ENCODE measurements around the gene DNAH11.

The DNAH11 gene

DNA sequence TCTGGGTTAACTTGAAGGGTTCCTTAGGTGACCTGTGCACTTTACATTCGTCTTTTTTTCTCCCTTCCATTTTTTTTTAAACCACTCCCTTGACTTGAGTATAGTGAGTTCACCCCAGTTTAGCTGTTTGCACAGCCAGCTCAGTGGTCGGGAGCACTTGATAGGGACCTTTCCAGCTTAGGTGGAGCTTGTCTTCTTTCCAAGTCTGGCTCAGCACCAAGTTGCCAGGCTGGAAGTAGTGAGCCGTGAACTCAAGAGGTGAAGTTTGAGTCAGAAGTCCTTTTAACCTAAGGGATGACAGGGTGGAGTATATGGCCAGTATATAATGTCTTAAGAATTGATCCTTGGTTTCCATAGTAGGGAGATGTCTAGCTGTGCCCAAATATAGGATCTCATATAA, 7.2 kb downstream of the DNAH11 start:
- DNase-seq = no peak

DNA sequence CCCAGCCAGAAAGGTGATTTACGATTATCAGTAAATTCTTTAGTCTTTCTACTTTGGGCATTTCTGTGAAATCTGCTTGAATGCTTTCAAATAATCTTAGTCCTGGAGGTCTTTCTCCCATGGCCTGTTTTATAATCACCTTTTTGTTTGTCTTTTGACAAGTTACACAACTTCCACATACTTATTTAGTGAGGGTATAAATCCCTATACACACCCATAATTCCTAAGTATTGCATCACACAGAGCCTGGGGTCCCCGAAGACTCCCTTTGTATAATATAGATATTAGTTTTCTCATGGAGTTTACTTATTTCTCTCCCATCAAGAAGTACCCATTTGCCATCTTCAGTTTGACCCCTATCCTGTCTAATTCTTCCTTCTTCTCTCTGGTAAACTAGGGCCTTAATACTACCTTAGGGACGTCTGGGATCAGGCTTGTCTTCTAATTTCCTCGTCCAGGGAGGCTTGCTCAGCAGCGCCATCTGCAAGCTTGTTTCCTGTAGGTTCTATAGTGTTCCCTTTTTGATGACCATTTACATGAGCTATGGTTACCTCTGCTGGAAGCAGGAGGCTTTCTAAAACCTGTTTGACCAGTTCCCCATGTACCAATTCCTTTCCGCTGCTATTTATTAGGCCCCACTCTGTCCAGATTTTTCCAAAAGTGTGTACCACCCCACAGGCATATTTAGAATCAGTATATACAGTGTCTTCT, 8.1 kb downstream of the DNAH11 start:
- no peak for DNase-seq

DNA sequence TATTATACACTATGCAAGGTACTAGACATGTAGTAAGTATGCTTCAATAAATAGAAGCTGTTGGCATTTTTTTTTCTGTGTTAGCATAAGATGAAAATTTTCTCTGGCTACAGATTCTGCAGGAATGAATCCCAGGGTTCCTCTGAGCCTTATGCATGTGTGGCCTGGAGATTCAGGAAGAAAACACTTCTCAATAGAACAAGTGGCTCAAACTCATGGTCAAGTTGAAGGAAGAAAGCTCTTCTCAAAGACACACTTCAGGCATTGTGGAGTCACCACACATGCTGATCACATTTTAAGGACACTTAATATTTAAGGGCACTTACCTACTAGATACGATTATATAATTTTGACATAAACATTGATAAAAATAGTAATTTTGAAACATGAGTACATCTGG, 19.5 kb downstream of the DNAH11 start:
- no peak for DNase-seq

DNA sequence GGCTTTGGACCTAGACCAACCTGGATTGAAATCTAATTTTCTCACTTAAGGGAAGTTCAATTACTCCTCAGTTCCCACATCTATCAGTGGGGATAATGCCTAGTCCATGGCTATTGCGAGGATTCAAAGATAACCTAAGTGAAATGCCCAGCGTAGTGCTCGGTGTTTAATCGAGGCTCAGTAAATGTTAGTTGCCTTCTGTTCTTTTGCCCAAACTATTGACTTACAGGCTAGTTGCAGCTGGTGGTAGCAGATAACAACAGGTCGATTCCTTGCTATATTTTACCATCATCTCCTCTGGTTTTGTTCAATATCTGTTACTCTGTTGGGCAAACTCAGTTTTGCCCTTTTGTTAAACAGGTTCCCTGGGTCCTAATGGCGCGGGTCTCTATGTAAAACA, 22.8 kb downstream of the DNAH11 start:
- DNase-seq = no peak

DNA sequence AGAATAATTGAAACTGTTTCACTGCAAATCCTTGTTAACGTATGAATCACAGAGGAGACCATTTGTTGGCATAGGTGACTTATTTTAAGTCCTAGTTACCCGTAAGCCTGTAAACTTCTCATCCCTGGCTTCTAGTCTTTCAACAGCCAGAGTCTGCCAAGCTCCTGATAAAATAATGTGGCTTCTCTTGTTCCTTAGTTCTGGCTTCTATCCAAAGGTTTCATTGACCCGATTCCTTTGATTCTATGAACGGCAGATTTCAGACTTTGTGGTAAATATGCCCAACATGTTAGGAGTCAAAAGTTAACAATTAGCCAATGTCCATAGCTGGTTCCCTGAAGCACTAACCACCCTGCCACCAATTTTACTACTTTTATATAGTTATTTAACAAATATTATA, 23.3 kb downstream of the DNAH11 start:
- DNase-seq = no peak

DNA sequence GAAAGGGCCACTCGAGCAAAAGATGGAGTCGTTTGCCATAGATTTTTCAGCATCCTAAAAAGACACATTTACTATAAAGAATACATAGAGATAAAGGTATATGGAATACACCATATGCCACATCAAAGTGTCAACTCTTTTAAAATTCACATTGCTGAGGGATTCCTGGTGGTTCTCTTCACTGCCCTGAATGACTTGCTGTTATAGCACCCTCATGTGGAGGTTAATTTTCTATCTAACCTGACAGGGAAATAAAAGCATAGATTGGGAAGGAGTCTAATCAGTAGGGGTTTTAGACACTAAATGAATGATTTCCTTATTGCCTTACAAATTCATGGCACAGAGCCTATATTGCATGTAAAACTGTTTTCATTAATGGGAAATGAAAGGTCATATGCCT, 25.9 kb downstream of the DNAH11 start:
- DNase-seq = no peak

DNA sequence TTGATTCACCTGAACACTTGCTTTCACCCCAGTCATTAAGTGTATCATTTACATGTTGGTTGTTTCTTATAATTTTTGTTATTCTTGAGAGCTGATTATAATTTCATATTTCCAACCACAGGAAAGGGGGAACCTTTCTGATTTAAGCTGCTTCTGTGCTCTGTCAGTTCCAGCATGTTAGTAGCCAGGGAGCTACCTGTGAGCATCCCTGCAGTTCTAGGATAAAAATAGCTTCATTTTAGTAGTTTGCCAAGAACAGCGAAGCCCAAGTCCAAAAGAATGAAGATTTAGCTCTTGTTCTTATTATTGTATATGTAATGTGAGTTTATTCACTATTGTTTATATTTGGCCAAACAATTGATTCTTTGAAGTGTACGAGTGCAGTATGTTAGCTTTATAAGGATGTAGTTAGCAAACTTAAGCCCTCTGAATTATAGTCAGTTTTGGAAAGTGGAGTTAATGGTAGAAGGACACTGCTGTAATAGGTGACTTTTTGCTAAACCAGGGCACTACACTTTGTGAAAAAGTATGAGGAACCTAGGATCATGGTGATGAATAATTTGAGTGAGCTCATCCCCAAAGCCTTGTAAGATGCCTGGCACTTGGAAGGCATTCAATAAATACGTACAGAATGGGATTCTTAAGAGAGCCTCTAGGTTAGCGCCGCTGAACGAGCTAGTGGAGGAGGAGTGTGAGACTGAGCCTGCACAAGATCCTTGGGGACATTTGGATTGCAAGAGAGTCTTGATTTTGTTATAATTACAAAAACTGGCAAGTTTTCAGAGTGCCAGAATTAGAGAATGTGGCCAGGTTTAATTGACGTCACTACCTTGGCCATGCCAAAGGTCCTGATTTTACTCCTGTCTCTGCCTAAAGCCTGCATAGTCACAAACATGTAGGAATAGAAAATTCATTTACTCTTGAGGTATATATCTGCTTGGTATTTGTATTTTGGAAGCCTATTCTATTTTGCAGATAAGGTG, 29.8 kb downstream of the DNAH11 start:
- no peak for DNase-seq

DNA sequence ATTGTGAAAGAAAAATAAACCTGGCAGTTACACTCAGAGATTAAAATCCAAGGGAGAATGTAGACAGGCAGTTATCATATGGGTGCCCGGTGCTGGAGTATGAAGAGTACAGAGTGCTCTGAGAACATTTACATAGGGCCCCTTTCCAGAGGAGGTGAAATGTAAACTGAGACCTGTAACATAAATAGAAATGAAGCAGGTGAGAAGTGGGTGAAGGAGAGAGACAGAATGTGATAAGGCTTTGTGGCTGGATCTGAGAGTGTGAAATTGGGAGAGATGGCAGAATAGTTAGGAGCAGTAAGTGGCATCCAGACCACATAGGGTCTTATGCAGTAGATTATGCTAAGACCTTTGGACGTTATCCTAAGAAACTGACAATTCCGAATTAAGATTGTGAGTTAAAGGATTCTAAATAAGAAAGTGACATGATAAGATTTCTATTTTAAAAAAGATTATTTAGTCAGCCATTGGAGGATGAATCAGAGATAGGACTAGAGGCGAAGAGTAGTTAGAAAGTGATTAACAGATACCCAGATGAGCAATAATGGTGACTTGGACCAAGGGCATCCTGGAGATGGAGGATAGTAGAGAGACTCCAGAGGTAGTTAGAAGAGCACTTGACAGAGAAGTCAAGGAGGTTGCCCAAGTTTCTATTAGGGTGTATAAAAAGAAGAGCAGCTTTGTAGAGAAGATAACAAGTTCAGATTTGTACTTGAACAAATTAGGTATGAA, 36.7 kb downstream of the DNAH11 start:
- no peak for DNase-seq

DNA sequence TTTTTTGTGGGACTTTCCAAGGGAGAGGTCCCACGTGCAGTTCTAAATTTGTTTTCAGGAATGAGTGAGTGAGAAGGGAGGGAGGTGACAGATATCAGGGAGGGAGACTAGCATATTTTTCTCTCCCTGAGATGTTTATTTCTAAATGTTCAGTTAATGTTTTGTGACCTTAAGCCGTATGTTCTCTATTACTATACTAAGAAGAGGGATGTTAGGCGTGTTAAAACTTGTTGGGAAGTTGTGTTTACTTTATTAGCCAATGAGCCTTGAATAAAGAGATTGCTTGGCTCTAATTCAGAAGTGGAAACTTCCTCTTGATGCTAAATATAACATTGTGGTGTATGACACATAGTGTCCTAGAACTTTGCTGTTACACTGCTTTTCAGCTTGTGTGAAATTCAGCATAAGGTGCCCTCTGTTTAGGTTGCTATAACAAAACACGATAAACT, 37.3 kb downstream of the DNAH11 start:
- DNase-seq = no peak

DNA sequence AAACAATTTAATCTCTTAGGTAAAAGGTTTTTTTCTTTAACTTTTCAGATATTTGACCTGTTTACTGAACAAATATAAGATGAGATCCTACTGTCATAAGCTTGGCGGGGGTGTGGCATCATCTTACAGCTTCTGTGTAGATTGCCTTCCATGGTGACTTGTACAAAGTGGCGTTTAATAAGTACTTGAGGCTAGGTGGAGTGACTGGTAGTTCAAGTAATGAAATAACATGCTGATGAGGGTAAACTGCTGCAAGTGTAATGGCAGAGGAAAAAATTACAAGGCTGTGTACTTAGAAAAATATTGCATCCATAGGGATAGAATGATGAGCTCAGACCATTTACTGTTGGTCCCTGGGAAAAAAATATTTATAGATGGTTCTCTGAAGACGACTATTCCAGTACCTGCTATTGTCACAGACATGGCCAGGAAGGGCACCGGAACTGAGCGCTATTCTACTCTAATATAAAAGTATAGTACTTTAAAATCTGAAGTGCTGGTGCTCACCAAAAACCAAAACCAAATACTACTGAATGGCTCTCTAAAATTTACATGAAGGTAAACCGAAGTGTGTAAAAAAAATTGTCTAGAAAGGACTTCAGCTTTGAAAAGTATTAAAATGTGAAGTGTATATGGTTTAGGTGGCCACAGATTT, 42.4 kb downstream of the DNAH11 start:
- no peak for DNase-seq

DNA sequence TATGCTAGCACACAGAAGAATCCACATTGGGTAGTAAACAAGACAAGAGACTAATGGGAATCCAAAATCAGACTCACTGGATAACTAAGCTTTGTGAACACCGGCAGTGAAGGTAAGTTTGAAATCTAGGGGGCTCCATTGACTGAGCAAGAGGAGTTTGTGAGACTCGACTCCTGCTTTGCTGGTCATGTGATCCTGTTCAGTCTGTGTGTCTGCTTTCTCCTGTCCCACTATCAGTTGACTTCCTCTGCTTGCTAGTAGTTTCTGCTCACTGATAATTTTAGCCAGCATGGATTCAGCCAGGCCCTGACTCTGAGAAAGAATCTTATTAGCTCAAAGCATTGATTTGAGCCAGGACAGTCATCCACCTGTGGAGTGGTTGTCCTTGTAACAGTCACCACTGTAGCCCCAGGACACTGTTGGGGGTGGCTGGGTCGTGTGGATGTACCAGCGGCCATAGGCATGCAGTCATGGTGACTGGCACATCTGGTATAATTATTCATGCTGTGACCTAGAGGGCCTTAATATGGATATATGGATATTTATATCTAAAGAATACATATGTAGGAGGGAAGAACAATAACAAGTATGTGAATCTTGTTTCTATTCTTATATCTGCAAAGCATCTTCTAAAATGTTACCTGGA, 44.4 kb downstream of the DNAH11 start:
- no peak for DNase-seq

DNA sequence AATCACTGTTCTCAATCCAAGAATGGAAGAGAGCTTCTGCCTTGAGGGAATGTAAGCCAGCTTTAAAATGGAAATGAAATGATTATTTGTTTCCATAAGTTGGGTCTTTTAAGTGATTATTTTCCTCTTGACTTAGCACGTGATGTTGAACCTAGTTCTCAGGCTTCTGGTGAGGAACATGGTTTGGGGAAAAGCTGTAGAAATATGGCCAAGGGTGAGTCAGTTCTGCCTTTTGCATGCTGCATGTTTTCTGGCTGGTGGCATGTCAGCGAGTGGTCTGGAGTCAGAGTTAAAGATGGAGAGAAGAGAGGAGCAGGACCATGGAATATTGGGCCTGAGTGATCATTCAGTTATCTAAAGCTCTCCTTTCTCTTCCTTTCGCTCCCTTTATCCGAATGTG, 54.0 kb downstream of the DNAH11 start:
- no peak for DNase-seq

DNA sequence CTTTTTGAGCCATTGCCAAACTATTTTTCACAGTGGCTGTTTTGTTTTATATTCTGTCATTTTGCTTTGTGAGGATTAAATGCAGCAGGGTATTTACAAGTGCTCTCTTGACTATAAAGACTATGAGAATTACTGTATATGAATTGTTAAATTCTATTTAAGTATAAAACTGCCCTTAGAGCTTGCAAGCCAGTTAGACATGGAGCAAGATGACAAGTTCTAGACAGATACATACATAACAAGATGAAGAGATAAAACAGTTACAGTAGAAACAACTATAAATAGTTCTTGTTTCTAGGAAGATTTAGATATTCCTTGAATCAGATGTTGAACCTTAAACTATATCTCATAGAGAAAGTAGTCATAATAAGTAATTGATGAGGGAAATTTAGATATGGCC, 60.6 kb downstream of the DNAH11 start:
- DNase-seq = no peak

DNA sequence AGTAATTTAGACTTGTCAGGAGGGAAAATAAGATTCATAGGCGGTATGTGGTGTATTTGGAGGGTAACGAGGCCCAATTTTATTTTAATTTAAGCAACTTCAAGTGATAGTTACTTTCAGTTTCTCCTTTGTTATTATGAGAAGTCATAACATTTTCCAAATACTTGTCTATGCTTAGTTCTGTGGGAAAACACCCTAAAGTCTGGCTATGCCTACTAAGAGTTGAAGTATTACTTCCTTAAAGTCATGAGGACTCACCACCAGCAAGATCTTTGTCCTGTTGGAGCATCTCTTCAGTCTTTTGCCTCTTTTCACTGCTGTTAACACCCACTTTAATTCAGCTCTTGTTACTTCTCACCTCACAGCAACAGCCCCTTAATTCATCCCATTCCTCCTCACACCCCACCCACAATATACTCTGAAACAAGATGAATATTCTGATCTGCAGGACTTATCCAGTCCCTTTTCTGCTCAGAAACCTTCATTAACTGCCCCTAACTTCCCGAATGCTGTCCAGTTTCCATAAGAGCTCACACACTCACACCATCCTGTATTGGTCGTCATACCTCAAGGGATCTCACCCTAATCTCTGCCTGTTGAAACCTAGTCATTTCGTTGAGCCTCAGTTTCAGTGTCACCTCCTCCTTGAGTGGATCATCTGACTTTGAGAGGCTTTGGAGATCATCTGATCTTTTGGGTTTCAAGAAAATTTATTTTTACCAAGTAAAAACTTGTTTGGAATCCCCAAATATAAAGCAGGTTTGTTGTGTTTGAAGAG, 61.3 kb downstream of the DNAH11 start:
- no peak for DNase-seq

DNA sequence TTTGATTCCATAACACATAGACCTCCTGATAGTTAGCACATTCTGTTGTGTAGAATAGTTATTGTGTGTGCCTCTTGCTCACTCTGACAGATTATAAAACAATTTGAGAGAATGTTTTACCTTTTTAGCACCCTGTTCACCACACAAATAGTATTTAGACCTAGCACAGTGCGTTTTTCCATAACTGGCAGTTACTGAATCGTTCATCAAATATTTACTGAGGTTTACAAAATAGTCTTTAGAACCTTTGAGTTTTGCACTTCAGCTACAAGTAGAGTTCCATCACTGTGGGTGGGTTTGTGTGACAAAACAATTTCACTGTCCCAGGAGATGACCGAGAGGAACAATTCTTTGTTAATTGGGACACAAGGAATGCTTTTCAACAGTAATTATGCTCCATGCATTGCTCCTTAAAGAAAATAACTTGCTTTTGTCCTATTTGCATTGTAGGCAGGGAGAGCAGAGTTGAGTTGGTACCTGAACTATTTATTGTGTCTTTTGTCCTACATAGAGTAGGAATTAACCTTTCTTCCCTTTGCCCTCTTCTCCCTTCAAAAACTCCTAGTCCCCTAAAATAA, 62.3 kb downstream of the DNAH11 start:
- DNase-seq = no peak

DNA sequence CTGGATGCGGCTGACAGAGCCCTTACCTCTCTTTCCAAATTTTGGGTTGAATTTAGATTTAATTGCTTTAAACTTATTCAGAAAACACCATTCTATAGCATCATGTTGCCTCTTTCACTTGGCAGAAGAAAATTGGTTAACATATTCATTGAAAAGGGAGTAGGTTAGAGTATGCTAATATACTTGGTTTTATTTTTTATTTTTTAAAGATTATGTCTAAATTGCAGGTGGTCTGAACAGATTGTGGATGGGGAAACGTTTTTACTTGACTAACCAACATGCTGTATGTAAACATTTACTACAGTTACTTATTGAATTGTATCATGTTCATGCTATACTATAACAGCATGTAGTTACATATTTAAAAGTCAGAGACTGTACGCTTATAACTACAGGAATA, 65.6 kb downstream of the DNAH11 start:
- no peak for DNase-seq

DNA sequence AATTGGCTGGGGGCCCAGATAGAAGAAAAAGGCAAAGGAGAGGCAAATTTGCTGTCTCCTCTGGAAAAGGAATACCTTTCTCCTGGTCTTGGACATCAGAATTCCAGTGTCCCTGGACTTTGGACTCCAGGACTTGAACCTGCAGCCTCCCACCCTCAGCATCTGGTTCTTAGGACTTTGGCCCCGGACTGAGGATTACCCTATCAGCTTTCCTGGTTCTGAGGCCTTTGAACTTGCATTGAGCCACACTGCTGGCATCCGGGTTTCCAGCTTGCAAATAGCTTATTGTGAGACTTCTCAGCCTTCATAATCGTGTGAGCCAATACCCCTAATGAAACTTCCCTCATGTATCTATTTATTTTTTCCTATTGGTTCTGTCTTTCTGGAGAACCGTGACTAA, 68.3 kb downstream of the DNAH11 start:
- DNase-seq = no peak

DNA sequence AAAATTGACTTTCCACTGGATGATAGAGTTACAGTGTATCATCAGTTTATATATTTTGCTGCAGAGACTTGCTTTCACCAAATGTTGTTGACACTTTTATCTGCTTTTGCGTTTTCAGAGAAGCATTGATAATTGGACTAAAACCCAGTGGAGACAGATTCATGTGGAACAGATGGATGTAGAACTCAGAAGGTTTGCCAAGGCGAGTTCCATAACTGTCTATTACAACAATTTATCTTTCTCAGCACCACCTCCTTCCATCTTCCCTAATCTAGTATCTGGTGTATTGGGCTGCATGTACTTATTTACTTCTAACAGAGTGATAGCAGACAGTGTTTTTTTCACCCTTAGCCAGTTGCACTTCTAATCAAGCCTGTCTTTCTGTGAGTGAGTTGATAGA, 73.3 kb downstream of the DNAH11 start:
- DNase-seq = no peak

DNA sequence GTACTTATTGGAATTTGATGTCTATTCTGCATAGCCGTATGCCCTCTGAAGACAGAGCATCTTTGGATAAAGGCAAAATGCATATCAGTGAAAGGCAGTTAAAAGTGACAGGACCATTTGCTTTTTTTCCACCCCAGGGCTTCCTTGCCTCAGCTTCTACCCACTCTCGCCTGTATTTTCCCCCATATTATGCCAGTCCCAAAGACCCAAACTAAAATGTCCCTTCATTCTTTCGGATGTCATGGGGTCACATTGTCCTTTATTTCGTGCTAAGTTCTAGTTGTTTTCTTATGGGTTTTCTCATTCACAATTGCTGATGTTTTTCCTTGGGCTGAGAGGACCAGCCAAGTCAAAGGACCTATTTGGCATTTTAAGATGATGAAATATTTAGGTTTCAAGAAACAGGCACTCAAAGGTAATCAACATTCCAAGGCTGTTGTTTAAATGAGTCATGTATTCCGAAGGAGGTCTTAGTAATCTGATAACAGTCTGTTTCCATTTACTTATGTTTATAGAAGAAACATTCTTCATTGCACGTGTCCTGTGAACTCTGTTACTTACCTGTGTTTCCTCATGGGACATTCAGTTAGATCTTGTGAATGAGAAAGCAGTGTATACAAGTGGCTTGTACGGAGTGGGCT, 74.1 kb downstream of the DNAH11 start:
- DNase-seq = no peak

DNA sequence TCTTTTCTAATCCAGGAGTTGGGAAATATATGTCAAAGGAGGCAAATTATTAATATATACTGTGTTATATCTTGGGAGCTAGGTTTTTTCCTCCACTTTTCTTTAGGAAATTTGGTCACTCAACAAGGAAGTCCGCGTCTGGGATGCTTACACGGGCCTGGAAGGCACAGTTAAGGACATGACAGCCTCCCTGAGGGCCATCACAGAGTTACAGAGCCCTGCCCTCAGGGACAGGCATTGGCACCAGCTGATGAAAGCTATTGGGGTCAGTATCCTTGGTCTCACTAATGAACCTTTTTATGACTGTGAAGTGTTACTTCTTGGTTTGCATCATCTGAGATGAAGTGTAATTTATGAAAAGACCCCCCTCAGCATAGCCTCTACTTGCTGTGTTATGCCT, 74.7 kb downstream of the DNAH11 start:
- DNase-seq = no peak

DNA sequence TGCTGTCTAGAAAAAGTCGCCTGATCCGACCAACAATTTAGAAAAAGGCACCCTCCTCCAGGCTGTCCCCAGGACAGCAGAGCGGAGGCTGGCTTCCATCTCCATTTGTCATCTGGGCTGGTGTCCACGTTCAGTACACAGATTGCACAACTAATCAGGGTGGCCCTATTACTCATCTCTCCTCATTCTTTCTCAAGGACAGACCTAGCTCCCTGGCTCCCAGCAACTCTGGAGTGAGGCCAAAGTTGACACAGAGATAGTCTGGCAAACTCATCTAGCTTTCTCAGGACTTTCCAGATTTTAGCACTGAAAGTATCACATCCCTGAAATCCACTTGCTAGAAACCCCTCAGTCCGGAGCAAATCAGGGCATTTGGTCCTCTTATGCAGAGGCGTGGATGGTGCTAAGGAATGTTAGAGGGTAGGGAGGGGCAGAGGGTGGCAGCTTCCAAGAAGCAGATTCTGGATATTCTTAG, 75.1 kb downstream of the DNAH11 start:
- no peak for DNase-seq
